Measurements from ENCODE around the gene ZNF763.
A peak's percentile ranks its signal among the peaks of the same experiment; 100 is the strongest.
"Not testable (repeated sequence)": the region's sequence is repeated elsewhere in the genome, so short reads cannot be mapped to it uniquely, and the experiment has no call there.

ZNF763 gene

DNA sequence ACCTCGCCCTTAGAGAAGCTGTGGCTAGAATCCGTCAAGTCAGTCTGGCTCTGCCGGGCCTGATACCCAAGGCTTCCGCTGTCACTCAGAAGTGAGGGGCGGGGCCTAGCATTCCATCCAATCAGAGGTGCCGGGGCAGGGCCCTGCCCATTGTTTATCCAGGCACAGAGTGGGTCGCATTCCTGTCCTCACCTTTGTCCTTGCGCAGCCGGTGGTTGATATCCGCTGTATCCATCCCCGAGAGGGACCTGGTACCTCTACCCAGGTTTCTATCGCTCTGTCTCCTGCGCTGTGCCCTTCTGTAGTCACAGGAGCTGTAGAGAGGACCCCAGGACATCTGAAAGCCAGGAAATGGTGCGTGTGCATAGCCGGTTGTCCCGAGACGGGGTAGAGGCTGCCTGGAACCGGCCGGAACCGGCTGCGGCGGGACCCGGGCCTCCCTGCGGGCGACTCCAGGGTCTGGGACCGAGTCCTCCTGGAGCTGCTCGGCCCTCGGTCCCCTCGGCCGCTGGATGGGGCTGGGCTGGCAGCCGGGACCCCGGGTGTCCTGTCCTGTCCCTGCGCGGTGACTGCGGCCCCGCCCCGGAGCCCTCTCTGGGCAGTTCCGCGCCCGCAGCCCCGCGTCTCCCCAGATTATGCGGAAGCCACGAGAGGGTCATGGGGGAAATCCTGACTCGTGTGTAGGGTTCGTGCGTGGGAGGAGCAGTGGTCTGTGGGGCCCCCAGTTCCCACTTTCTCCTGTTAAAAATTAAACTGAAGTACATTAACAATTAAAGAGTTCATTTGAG lies at the start of gene ZNF763:
TSS of gene ZNF763 (plus strand) at position 183 of the 788 bp plus-strand sequence. CDS start at position 352, 169 bp downstream.
- peak; percentile 66 for DNase-seq

DNA sequence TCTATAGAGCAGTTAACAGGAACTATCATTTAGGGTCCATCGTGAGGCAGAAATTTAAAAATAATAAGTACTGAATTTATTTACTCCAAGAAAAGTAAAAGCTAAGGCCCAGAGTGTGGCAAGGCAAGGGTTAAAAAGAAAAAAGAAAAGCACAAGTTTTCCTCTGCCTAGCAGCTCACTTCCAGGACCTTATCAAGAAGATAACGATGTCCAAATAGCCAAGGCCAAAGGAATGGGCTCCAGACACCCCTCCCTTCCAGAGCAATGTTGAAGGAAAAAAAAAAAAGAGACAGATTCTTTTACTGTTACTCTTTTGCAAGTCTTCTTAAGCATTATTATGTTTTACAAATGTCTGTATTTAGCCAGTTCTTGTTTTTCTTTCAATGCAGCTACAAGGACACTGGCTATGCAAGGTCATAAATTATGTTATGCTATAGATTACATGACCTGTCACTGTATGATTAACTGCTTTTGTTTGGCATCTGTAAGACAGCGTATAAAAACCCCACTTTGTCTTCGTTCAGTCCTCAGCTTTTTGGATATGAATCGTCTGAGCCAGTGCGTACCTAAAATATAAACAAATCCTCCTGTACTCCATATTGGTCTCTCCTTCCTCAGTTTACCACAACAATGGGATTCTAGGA lies 42.9 kb upstream of the ZNF763 start:
- no peak for DNase-seq

DNA sequence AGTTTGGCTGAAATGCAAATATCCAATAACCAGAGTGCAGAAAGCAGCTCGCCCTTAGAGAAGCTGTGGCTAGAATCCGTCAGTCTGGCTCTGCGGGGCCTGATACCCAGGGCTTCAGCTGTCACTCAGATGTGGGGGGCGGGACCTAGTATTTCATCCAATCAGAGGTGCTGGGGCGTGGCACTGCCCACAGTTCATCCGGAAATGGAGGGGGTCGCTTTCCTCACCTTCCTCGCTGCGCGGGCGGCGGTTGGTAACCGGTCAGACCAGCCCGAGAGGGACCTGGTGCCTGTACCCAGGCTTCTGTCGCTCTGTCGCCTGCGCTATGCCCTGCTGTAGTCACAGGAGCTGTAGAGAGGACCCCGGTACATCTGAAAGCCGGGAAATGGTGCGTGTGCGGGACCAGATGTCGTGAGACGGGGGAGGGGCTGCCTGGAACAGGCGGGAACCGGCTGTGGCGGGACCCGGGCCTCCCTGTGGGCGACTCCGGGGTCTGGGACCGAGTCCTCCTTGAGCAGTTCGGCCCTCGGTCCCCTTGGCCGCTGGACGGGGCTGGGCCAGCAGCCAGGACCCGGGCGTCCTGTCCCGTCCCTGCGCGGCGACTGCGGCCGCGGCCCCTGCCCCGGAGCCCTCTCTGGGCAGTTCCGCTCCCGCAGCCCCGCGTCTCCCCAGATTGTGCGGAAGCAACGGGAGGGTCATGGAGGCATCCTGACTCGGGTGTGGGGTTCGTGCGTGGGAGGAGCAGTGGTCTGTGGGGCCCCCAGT lies 39.8 kb upstream of the ZNF763 start, which contains the start of gene ZNF700:
TSS of gene ZNF700 (plus strand) at position 222 of the 765 bp plus-strand sequence. CDS start at position 326, 104 bp downstream.
- peak; percentile 92 for DNase-seq

DNA sequence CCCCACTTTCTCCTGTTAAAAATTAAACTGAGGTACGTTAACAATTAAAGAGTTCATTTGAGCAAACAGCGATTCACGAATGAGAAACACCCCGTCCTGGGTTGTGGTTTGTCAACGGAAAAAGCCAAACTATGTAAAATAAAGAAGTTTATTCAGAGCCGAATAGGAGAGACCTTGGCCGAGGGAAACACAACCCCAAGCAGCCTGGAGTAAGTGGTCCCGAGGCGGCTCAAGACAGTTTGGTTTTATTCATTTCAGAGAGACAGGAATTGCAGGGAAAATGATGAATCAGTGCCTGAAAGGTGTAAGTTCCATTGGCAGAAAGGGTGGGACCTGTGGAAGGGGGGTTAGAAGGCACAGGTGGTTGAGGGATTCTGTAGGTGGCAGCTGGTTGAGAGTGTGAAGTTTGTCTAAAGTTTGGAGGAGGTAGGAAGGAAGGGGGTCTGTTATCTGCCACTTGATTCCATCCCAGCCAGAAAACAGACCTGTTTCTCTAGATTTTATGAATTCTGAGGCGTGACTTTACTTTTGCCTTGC lies 39.1 kb upstream of the ZNF763 start:
- not testable (repeated sequence) for DNase-seq

DNA sequence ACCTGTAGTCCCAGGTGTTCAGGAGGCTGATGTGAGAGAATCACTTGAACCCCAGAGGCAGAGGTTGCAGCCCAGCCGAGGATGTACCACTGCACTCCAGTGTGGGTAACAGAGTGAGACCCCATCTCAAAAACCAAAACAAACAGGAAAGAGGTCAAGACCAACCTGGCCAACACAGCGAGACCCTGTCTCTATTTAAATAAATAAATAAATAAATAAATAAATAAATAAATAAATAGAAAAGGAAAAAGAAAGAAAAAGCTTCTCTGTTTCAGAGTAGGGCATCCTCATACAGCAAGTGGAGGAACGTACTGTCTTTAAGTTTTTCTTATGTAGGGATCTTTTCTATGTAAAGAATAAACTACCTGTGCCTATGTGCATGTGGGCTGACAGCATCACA lies 37.6 kb upstream of the ZNF763 start:
- DNase-seq: no peak

DNA sequence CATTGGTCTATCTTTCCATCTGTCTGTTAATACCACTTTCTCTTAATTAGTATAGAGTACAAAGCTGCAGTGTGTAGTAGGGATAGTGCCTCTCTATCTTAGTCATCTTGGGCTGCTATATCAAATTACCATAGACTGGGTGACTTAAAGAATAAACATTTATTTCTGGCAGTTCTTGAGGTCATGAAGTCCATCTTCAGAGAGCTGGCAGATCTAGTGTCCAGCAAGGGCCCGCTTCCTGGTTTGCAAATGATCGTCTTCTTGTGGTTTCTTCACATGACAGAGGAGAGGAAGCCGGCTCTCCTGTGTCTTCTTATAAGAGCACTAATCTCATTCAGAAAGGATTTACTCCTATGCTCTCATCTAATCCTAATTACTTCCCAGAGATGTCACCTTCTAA lies 33.8 kb upstream of the ZNF763 start:
- no peak for DNase-seq

DNA sequence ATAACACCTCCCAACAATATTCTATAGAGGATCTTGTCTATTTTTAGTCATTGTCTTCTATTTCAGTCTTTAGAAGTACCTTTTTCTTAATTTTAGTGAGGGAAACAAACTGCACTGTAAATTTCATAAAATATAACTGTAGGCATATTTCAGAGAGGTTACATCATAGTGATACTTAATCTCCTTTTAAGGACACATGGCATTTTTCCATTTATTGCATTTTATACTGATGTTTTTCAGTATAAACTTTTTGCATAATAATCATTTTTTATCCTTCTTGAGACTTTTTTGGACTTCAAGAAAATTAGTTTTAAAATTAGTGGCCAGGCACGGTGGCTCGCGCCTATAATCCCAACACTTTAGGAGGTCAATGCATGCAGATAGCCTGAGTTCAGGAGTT lies 33.3 kb upstream of the ZNF763 start:
- DNase-seq: no peak

DNA sequence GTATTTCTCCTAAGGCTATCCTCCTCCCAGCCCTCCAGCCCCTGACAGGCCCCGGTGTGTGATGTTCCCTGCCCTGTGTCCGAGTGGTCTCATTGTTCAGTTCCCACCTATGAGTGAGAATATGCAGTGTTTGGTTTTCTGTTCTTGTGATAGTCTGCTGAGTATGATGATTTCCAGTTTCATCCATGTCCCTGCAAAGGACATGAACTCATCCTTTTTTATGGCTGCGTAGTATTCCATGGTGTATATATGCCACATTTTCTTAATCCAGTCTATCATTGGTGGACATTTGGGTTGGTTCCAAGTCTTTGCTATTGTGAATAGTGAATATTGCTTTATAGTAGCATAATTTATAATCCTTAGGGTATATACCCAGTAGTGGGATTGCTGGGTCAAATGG lies 29.0 kb upstream of the ZNF763 start:
- DNase-seq: not testable (repeated sequence)

DNA sequence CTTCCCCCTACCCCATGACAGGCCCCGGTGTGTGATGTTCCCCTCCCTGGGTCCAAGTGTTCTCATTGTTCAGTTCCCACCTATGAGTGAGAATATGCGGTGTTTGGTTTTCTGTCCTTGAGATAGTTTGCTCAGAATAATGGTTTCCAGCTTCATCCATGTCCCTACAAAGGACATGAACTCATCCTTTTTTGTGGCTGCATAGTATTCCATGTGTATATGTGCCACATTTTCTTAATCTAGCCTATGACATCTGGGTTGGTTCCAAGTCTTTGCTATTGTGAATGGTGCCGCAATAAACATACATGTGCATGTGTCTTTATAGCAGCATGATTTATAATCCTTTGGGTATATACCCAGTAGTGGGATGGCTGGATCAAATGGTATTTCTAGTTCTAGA lies 26.5 kb upstream of the ZNF763 start:
- not testable (repeated sequence) for DNase-seq

DNA sequence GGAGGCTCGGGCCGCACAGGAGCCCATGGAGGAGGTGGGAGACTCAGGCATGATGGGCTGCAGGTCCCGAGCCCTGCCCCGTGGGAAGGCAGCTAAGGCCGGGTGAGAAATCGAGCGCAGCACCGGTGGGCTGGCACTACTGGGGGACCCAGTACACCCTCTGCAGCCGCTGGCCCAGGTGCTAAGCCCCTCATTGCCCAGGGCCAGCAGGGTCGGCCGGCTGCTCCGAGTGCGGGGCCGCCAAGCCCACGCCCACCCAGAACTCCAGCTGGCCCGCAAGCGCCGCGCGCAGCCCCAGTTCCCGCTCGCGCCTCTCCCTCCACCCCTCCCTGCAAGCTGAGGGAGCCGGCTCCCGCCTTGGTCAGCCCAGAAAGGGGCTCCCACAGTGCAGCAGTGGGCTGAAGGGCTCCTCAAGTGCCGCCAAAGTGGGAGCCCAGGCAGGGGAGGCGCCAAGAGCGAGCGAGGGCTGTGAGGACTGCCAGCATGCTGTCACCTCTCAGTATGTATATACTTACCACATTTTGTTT lies 23.4 kb upstream of the ZNF763 start:
- not testable (repeated sequence) for DNase-seq

DNA sequence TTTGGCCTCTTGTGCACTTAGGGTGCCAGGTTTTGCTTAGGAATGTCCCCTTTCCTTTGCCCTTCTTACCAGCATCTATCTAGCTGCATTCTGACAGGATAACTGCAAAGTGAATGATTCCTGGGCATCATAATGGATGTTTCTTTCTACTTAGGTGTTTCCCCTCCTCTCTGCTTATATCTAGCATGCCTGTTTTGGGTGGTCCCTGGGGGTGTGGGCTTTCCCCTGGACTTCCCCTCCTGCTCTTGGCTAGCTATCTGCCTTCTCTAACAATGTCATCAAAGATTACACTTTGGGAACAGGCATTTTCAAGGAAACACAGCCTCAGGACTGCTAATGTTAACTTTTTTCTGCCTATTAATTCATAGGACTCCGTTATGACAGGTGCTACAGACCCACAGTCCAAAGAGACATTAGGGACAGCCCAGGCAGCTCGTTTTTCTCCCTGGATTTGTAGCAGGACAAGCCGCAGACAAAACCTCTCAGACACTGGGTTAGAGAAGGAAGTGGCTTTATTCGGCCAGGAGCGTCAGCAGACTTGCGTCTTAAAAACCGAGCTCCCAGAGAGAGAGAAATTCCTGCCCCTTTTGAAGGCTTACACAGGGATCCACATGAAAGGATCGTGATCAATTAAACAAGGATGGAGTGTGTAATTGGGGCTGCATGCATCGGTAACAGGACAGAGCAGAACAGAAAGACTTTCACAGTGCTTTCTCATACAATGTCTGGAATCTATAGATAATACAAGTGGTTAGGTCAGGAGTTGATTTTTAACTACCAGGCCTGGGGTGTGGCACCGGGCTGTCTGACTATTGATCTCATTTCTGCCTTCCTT lies 22.6 kb upstream of the ZNF763 start:
- no peak for DNase-seq

DNA sequence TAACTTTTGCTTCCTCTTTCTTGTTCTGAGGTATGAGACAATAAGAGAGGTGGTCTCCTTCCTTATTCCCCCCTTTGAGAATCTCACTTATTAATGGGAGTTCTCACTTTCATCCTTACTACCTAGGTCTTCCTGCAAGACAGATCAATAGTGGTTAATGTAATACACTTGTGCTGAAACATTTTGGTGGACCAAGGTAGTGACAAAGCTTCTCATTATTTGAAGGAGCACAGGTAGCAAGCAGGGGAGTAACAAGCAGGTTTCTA lies 22.1 kb upstream of the ZNF763 start:
- DNase-seq: no peak

DNA sequence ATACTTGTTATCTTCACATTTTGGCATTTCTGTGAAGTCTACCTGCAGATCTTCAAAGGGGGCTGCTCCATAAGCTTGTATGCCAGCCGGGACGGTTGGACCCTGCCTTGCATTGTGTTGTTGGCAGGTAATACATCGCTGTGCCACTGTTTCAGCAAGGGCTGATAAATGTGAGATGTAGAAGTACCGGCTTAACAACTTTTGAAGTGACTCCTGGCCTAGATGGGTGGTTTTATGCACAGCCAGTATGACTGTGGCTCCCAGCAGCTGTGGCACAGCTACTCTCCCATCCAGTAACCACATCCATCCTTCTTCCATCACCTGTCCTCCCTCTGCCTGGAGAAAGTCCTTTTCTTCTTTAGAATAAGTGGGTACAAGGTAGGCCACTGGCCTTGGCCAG lies 20.2 kb upstream of the ZNF763 start:
- no peak for DNase-seq

DNA sequence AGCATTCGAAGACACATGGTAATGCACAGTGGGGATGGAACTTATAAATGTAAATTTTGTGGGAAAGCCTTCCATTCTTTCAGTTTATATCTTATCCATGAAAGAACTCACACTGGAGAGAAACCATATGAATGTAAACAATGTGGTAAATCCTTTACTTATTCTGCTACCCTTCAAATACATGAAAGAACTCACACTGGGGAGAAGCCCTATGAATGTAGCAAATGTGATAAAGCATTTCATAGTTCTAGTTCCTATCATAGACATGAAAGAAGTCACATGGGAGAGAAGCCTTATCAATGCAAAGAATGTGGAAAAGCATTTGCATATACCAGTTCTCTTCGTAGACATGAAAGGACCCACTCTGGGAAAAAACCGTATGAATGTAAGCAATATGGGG lies 16.2 kb upstream of the ZNF763 start:
- DNase-seq: no peak

DNA sequence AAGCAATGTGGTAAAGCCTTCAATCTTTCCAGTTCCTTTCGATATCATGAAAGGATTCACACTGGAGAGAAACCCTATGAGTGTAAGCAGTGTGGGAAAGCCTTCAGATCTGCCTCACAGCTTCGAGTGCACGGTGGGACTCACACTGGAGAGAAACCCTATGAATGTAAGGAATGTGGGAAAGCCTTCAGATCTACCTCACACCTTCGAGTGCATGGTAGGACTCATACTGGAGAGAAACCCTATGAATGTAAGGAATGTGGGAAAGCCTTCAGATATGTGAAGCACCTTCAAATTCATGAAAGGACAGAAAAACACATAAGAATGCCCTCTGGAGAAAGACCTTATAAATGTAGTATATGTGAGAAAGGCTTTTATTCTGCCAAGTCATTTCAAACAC lies 15.6 kb upstream of the ZNF763 start:
- DNase-seq: no peak

DNA sequence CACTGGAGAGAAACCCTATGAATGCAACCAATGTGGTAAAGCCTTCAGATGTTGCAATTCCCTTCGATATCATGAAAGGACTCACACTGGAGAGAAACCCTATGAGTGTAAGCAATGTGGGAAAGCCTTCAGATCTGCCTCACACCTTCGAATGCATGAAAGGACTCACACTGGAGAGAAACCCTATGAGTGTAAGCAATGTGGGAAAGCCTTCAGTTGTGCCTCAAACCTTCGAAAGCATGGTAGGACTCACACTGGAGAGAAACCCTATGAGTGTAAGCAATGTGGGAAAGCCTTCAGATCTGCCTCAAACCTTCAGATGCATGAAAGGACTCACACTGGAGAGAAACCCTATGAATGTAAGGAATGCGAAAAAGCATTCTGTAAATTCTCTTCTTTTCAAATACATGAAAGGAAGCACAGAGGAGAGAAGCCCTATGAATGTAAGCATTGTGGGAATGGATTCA lies 15.2 kb upstream of the ZNF763 start:
- DNase-seq: not testable (repeated sequence)

DNA sequence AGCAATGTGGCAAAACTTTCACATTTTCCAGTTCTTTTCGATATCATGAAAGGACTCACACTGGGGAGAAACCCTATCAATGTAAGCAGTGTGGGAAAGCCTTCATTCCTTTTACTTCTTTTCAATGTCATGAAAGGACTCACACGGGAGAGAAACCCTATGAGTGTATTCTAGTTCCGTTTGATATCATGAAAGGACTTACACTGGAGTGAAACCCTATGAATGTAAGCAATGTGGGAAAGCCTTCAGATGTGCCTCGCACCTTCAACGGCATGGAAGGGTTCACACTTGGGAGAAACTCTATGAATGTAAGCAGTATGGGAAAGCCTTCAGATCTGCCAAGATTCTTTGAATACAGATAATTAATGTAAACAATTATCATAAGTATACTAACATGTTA lies 14.5 kb upstream of the ZNF763 start:
- DNase-seq: no peak

DNA sequence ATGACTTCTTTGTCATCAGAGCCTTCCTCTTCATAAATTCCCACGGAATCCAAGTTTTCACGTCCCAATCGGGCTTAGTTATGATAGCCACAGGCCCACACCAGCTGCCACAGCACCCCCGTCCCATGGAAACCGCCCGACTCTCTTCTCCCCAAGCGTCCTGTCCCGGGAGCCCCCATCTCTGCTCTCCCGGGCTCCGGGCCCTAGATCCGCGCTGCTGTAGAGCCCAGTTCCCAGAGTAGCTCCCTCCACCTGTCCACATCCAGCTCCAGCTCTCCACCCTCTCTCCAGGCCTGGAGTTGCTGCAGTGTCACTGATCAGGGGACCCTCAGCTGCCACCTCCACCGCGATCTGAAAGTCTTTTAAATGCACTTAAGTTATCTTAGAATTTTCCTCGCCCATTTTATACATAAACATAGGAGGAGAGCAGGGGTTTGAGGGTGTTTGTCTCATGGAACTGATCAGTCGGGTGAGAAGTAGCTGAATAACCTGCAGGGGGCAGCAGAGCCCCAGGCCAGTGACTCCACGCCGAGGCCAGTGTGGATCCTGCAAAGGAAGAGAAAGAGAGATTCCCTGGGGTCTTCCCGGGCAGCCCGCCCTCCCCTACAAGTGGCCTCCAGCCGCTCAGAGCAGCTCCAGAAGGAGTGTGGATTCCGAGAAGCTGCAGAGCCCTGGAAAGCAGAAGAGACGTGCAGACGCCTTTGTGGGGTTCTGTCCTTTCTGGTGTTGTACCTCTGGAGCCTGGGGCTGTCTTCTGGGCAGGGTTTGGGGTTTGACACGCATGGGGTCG lies 1.1 kb upstream of the ZNF763 start:
- DNase-seq: no peak

DNA sequence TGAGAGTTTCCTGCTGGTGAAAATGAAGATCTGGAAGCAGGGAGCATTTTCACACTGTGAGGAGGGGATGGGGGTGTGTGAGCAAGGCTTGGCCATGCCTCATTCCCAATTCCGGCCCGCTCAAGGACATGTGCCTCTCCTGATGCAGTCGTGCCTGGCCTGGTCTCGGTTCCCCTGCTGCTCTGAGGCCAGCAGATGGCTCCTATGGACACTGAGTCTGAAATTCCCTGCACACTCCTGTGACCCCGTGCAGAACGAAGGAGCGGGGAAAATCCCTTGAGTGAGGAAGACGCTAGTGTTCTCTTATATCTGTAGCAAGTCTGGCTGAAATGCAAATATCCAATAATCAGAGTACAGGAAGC lies 363 bp upstream of the ZNF763 start:
- no peak for DNase-seq

DNA sequence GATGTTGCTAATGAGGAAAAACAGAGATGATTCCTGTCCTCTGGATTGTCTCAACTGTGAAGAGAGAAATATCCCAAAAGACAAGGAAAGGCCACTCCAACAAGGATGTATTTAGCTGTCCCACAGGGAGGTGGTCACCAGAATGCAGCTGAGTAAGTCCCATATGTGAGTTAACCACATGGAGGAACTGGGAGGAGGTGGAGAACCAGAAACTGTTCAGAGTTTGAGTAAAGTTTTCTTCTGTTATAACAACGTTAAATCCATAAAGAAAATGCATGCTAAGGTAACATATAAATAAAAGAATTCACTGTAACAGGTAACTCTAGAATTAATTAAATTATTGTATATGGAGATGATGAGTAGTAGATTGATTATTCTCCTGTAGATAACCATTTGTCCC lies 5.3 kb downstream of the ZNF763 start:
- no peak for DNase-seq

DNA sequence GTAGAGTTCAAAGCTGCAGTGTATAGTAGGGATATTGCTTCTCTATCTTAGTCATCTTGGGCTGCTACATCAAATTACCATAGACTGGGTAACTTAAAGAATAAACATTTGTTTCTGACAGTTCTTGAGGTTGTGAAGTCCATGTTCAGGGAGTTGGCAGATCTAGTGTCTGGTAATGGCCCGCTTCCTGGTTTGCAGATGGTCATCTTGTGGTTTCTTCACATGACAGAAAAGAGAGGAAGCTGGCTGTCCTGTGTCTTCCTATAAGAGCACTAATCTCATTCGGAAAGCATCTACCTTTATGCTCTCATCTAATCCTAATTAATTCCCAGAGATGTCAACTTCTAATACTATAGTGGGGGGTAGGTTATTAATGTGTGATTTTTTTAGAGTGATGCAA lies 6.2 kb downstream of the ZNF763 start:
- DNase-seq: no peak
